Memory B cell (primary cell): ENCODE results near the gene SVIL.
"Not testable (repeated sequence)": the region's sequence is repeated elsewhere in the genome, so short reads cannot be mapped to it uniquely, and the experiment has no call there.

Source experiments
- ATAC-seq: fragments of 150-1000 bp; cut with Tn5 transposase; 2 replicates; pipeline ENCODE4 v1.10.0; 2021; ENCODE audit warnings: low read depth, mild to moderate bottlenecking, moderate library complexity
- DNase-seq, 2 donors: peaks; one replicate each; pipeline ENCODE4 v3.0.0; 2022; ENCODE audit warnings: low spot score in 2 of 2
- H3K27ac Mint-ChIP-seq: one replicate; pipeline ENCODE4 v1.8.0; 2022; ENCODE audit warnings: mild to moderate bottlenecking, moderate library complexity, mixed read lengths
- H3K27me3 Mint-ChIP-seq: one replicate; pipeline ENCODE4 v1.8.0; 2022; ENCODE audit warnings: mixed read lengths
- H3K36me3 Mint-ChIP-seq: one replicate; pipeline ENCODE4 v1.8.0; 2022; ENCODE audit warnings: mild to moderate bottlenecking, mixed read lengths
- H3K4me1 Mint-ChIP-seq: one replicate; pipeline ENCODE4 v1.8.0; 2022; ENCODE audit warnings: mixed read lengths
- H3K4me3 Mint-ChIP-seq: one replicate; pipeline ENCODE4 v1.8.0; 2022; ENCODE audit warnings: mild to moderate bottlenecking, moderate library complexity, mixed read lengths
- H3K9me3 Mint-ChIP-seq: one replicate; pipeline ENCODE4 v1.8.0; 2022; ENCODE audit warnings: mixed read lengths

Gene SVIL

GRCh38 chr10:29553544-29554250 is 81.1 kb downstream of the SVIL start:
- Mint-ChIP-seq H3K4me3 (no peak overlapping the region), H3K36me3 (no peaks in the 10 kb centered on the region), H3K9me3 (no peaks in the 10 kb centered on the region), H3K4me1 (no peaks in the 10 kb centered on the region), H3K27me3 (no peaks in the 10 kb centered on the region), H3K27ac (no peak overlapping the region)
- no peak for DNase-seq
- no peak for ATAC-seq

- H3K36me3 Mint-ChIP-seq, H3K27me3 Mint-ChIP-seq, DNase-seq, H3K4me3 Mint-ChIP-seq, H3K27ac Mint-ChIP-seq, ATAC-seq, H3K9me3 Mint-ChIP-seq, H3K4me1 Mint-ChIP-seq: not testable (repeated sequence)
Measured at GRCh38 chr10:29553116-29553515, 81.7 kb downstream of the SVIL start.

- not testable (repeated sequence) for DNase-seq, H3K36me3 Mint-ChIP-seq, H3K9me3 Mint-ChIP-seq, H3K4me1 Mint-ChIP-seq, ATAC-seq, H3K4me3 Mint-ChIP-seq, H3K27ac Mint-ChIP-seq, H3K27me3 Mint-ChIP-seq
Measured at GRCh38 chr10:29549493-29549892, 85.3 kb downstream of the SVIL start.

GRCh38 chr10:29546773-29547313 is 87.9 kb downstream of the SVIL start:
- H3K27ac Mint-ChIP-seq, result no peak overlapping the region

GRCh38 chr10:29545122-29545521 is 89.6 kb downstream of the SVIL start:
- H3K27ac Mint-ChIP-seq, result no peak overlapping the region
- H3K36me3 Mint-ChIP-seq, result peaks cover 4% of the 10 kb centered on the region

More at GRCh38 chr10:29546773-29547313, 87.9 kb downstream of the SVIL start:
- H3K36me3 Mint-ChIP-seq, result peaks cover 4% of the 10 kb centered on the region
- H3K4me3 Mint-ChIP-seq, result no peak overlapping the region
- DNase-seq (no peak), ATAC-seq (no peak)
- peaks cover 2% of the 10 kb centered on the region for H3K4me1 Mint-ChIP-seq
- H3K27me3 Mint-ChIP-seq, result peaks cover 2% of the 10 kb centered on the region
- H3K9me3 Mint-ChIP-seq, result no peaks in the 10 kb centered on the region

GRCh38 chr10:29543715-29544114 is 91.1 kb downstream of the SVIL start:
- DNase-seq, result no peak
- ATAC-seq, result no peak
- Mint-ChIP-seq H3K4me1 (peaks cover 2% of the 10 kb centered on the region), H3K27me3 (peaks cover 2% of the 10 kb centered on the region), H3K36me3 (peaks cover 4% of the 10 kb centered on the region), H3K27ac (no peak overlapping the region), H3K4me3 (no peak overlapping the region), H3K9me3 (no peaks in the 10 kb centered on the region)

More at GRCh38 chr10:29545122-29545521, 89.6 kb downstream of the SVIL start:
- no peak overlapping the region for H3K4me3 Mint-ChIP-seq
- DNase-seq, result no peak
- ATAC-seq, result no peak
- H3K4me1 Mint-ChIP-seq, result peaks cover 2% of the 10 kb centered on the region
- H3K27me3 Mint-ChIP-seq, result peaks cover 2% of the 10 kb centered on the region
- H3K9me3 Mint-ChIP-seq, result no peaks in the 10 kb centered on the region

- Mint-ChIP-seq H3K4me1 (no peaks in the 10 kb centered on the region), H3K27me3 (no peaks in the 10 kb centered on the region), H3K27ac (no peak overlapping the region), H3K9me3 (no peaks in the 10 kb centered on the region), H3K4me3 (no peak overlapping the region), H3K36me3 (peaks cover 1% of the 10 kb centered on the region)
- no peak for ATAC-seq
- no peak for DNase-seq
Measured at GRCh38 chr10:29542723-29543122, 92.0 kb downstream of the SVIL start.

- Mint-ChIP-seq H3K4me3 (no peak overlapping the region), H3K36me3 (peaks cover 1% of the 10 kb centered on the region), H3K9me3 (no peaks in the 10 kb centered on the region), H3K4me1 (no peaks in the 10 kb centered on the region), H3K27ac (no peak overlapping the region), H3K27me3 (no peaks in the 10 kb centered on the region)
- ATAC-seq (no peak), DNase-seq (no peak)
Measured at GRCh38 chr10:29541422-29542210, 93.2 kb downstream of the SVIL start.

- H3K27me3 Mint-ChIP-seq, result peaks cover 2% of the 10 kb centered on the region
- no peak for ATAC-seq
- H3K4me1 Mint-ChIP-seq, result no peaks in the 10 kb centered on the region
- DNase-seq, result no peak
- H3K27ac Mint-ChIP-seq, result no peak overlapping the region
- no peaks in the 10 kb centered on the region for H3K9me3 Mint-ChIP-seq
- H3K4me3 Mint-ChIP-seq, result no peak overlapping the region
- peaks cover 1% of the 10 kb centered on the region for H3K36me3 Mint-ChIP-seq
Measured at GRCh38 chr10:29540016-29540415, 94.8 kb downstream of the SVIL start.

GRCh38 chr10:29539412-29539811 is 95.4 kb downstream of the SVIL start:
- Mint-ChIP-seq H3K4me3 (no peak overlapping the region), H3K4me1 (no peaks in the 10 kb centered on the region), H3K27ac (no peak overlapping the region), H3K36me3 (peaks cover 1% of the 10 kb centered on the region), H3K9me3 (no peaks in the 10 kb centered on the region), H3K27me3 (peaks cover 2% of the 10 kb centered on the region)
- DNase-seq, result no peak
- ATAC-seq, result no peak

- H3K27ac Mint-ChIP-seq, result no peak overlapping the region
- no peaks in the 10 kb centered on the region for H3K9me3 Mint-ChIP-seq
- no peak overlapping the region for H3K4me3 Mint-ChIP-seq
- H3K4me1 Mint-ChIP-seq, result no peaks in the 10 kb centered on the region
- peaks cover 2% of the 10 kb centered on the region for H3K27me3 Mint-ChIP-seq
- DNase-seq (no peak), ATAC-seq (no peak)
- H3K36me3 Mint-ChIP-seq, result no peaks in the 10 kb centered on the region
Measured at GRCh38 chr10:29537799-29538198, 97.0 kb downstream of the SVIL start.

- not testable (repeated sequence) for H3K9me3 Mint-ChIP-seq, H3K36me3 Mint-ChIP-seq, H3K27me3 Mint-ChIP-seq, DNase-seq, H3K4me3 Mint-ChIP-seq, H3K27ac Mint-ChIP-seq, ATAC-seq, H3K4me1 Mint-ChIP-seq
Measured at GRCh38 chr10:29536691-29537090, 98.1 kb downstream of the SVIL start.

- H3K4me1 Mint-ChIP-seq, result no peaks in the 10 kb centered on the region
- no peak for DNase-seq
- peaks cover 2% of the 10 kb centered on the region for H3K27me3 Mint-ChIP-seq
- no peak overlapping the region for H3K4me3 Mint-ChIP-seq
- no peaks in the 10 kb centered on the region for H3K9me3 Mint-ChIP-seq
- no peak overlapping the region for H3K27ac Mint-ChIP-seq
- ATAC-seq, result no peak
- H3K36me3 Mint-ChIP-seq, result no peaks in the 10 kb centered on the region
Measured at GRCh38 chr10:29535778-29536453, 98.9 kb downstream of the SVIL start.
